Loucy (cell line): ENCODE data around the gene PLEKHA4.

Source experiments
- H2AFZ ChIP-seq: fragments of 200-600 bp; sonication (generic); 2 replicates; pipeline ENCODE4 v1.6.0; 2016; ENCODE audit warnings: antibody characterized with exemption, mild to moderate bottlenecking, low read length, moderate library complexity
- H3F3A ChIP-seq: fragments of 200-600 bp; 2 replicates; pipeline ENCODE4 v1.6.0; 2016; ENCODE audit warnings: antibody characterized with exemption, low read depth, mild to moderate bottlenecking
- H3K27me3 ChIP-seq: fragments of 200-600 bp; sonication (generic); 2 replicates; pipeline ENCODE4 v1.6.1; 2014; ENCODE audit warnings: low read length, mild to moderate bottlenecking; ENCODE audit not compliant: insufficient read depth, poor library complexity, severe bottlenecking
- H3K36me3 ChIP-seq: fragments of 200-600 bp; sonication (generic); 2 replicates; pipeline ENCODE4 v1.6.1; 2016; ENCODE audit warnings: low read length; ENCODE audit not compliant: insufficient read depth
- H3K4me1 ChIP-seq: fragments of 200-600 bp; sonication (generic); 2 replicates; pipeline ENCODE4 v1.5.1; 2014; ENCODE audit warnings: low read length, mild to moderate bottlenecking; ENCODE audit not compliant: insufficient read depth, poor library complexity, severe bottlenecking
- H3K4me2 ChIP-seq: fragments of 200-600 bp; sonication (generic); 2 replicates; pipeline ENCODE4 v1.6.0; 2014; ENCODE audit warnings: antibody characterized with exemption, low read length, low read depth, mild to moderate bottlenecking; ENCODE audit not compliant: poor library complexity, severe bottlenecking
- H3K4me3 ChIP-seq: fragments of 200-600 bp; sonication (generic); 2 replicates; pipeline ENCODE4 v1.5.1; 2014; ENCODE audit warnings: low read length, mild to moderate bottlenecking, mixed read lengths; ENCODE audit not compliant: poor library complexity, severe bottlenecking
- H3K79me2 ChIP-seq: fragments of 200-600 bp; sonication (generic); 2 replicates; pipeline ENCODE4 v1.6.1; 2014; ENCODE audit warnings: low read length; ENCODE audit not compliant: insufficient read depth
- H3K9ac ChIP-seq: fragments of 200-600 bp; sonication (generic); 2 replicates; pipeline ENCODE4 v1.6.0; 2014; ENCODE audit warnings: mild to moderate bottlenecking, low read depth, low read length, moderate library complexity; ENCODE audit not compliant: poor library complexity, severe bottlenecking
- H3K9me2 ChIP-seq: fragments of 200-600 bp; sonication (generic); replicated peaks from 2 replicates; pipeline ENCODE4 v1.6.1; 2016; ENCODE audit warnings: low read depth, low read length, mixed read lengths
- H3K9me3 ChIP-seq: fragments of 200-600 bp; sonication (generic); 2 replicates; pipeline ENCODE4 v1.6.1; 2014; ENCODE audit warnings: mild to moderate bottlenecking, antibody characterized with exemption, low read length, low read depth; ENCODE audit not compliant: insufficient read depth
- H4K20me1 ChIP-seq: fragments of 200-600 bp; sonication (generic); 2 replicates; pipeline ENCODE4 v1.6.0; 2014; ENCODE audit warnings: antibody characterized with exemption, low read length, mild to moderate bottlenecking; ENCODE audit not compliant: insufficient read depth, poor library complexity, severe bottlenecking
- EZH2phosphoT487 ChIP-seq: fragments of 200-600 bp; IDR thresholded peaks from 2 replicates; pipeline ENCODE4 v1.6.1; 2018; ENCODE audit warnings: antibody characterized with exemption, mild to moderate bottlenecking, moderate library complexity, borderline replicate concordance
- TF ChIP-seq, protein P1 (sequence below): fragments of 200-600 bp; sonication (generic); conservative IDR thresholded peaks from 2 replicates; pipeline ENCODE4 v1.5.1; 2014; ENCODE audit warnings: mild to moderate bottlenecking, antibody characterized with exemption, low read length

PLEKHA4 gene

DNA sequence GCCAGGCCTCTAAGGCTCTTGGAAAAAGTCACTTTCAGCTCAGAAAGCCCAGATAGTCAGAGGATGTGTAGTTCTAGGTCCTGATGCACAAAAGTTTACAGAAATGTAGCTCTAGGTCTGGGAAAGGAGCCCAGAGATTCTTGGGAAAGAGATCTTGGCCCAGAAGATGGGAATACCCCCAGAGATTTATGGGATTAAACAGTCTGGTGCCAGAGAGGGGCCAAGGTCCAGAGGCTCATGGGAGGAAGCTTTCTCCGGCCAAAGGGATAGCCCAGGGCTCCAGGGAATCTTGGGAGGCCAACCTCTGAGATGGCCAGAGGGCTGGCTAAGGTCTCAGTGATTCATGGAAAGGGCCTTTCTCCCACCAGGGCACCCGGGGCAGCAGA, 72.7 kb downstream of the PLEKHA4 start:
- Histone ChIP-seq H3K36me3 (no peaks in the 10 kb centered on the region), H3K9me2 (no peaks in the 10 kb centered on the region), H3K4me3 (no peak overlapping the region), H3K4me2 (no peak overlapping the region), H2AFZ (no peak overlapping the region), H3K27me3 (no peaks in the 10 kb centered on the region), H3K4me1 (peaks cover 9% of the 10 kb centered on the region), H3K79me2 (no peaks in the 10 kb centered on the region), H3K9me3 (no peaks in the 10 kb centered on the region), H4K20me1 (no peaks in the 10 kb centered on the region), H3K9ac (no peak overlapping the region), H3F3A (no peaks in the 10 kb centered on the region)
- no peak for TF ChIP-seq EZH2phosphoT487
- TF ChIP-seq, protein P1, sequence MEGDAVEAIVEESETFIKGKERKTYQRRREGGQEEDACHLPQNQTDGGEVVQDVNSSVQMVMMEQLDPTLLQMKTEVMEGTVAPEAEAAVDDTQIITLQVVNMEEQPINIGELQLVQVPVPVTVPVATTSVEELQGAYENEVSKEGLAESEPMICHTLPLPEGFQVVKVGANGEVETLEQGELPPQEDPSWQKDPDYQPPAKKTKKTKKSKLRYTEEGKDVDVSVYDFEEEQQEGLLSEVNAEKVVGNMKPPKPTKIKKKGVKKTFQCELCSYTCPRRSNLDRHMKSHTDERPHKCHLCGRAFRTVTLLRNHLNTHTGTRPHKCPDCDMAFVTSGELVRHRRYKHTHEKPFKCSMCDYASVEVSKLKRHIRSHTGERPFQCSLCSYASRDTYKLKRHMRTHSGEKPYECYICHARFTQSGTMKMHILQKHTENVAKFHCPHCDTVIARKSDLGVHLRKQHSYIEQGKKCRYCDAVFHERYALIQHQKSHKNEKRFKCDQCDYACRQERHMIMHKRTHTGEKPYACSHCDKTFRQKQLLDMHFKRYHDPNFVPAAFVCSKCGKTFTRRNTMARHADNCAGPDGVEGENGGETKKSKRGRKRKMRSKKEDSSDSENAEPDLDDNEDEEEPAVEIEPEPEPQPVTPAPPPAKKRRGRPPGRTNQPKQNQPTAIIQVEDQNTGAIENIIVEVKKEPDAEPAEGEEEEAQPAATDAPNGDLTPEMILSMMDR = no peak

DNA sequence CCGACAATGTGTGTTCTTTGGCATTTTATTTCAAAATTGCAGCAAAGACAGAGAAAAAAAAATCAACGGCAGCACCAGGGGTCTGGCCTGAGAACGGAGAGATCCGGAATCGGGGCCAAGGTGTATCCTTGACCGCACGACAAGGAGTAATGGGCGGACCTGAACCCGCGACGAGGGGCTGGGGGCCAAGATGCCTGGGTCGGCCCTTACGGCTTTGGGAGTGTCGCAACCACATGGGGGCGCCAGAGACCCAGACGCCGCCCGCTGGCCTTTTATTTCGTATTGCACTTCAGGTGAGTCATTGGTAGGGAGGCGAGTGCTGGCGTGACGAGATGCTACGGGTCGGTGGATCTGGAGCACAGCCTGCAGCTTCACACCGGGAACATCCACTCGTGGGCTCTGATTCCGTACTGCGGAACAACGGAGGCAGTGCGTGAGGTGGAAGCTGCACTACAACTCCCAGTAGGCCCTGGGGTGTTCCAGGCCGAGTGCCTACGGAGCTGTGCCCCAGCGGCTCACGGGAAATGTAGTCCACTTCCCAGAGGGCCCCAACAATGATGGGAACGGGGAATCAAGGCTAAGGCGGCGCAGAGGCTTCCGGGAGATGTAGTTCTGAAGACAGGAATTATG, 73.2 kb downstream of the PLEKHA4 start:
- Histone ChIP-seq H3F3A (no peaks in the 10 kb centered on the region), H3K4me2 (peak overlapping the region; percentile 41), H3K4me3 (peak overlapping the region; percentile 71), H3K9me2 (no peaks in the 10 kb centered on the region), H3K9ac (peak overlapping the region; percentile 49), H3K36me3 (no peaks in the 10 kb centered on the region), H2AFZ (peak overlapping the region; percentile 81), H4K20me1 (no peaks in the 10 kb centered on the region), H3K79me2 (no peaks in the 10 kb centered on the region), H3K27me3 (no peaks in the 10 kb centered on the region), H3K9me3 (no peaks in the 10 kb centered on the region), H3K4me1 (peaks cover 9% of the 10 kb centered on the region)
- TF ChIP-seq, protein P1 = peak; percentile 98
- TF ChIP-seq EZH2phosphoT487 = no peak

- Histone ChIP-seq H3K4me3 (no peak overlapping the region), H3K36me3 (no peaks in the 10 kb centered on the region), H3K4me2 (no peak overlapping the region), H2AFZ (no peak overlapping the region), H3K9me3 (no peaks in the 10 kb centered on the region), H3K27me3 (no peaks in the 10 kb centered on the region), H3K9ac (peak overlapping the region; percentile 49), H3K79me2 (no peaks in the 10 kb centered on the region), H3K9me2 (no peaks in the 10 kb centered on the region), H3K4me1 (peaks cover 6% of the 10 kb centered on the region), H3F3A (no peaks in the 10 kb centered on the region), H4K20me1 (no peaks in the 10 kb centered on the region)
- TF ChIP-seq, protein P1 = no peak
- TF ChIP-seq EZH2phosphoT487 = no peak
Measured at GRCh38 chr19:48794291-48794690, 74.1 kb downstream of the PLEKHA4 start.
